Kidney epithelial cell (primary cell): ENCODE data around the gene DVL1. TPM values are rescaled to one million over a fixed set of nuclear protein-coding genes. Genes with fewer than 3 reads are reported as not detected.
"Not testable (repeated sequence)": the region's sequence is repeated elsewhere in the genome, so short reads cannot be mapped to it uniquely, and the experiment has no call there.

Experiments
- DNase-seq: peaks from one replicate; pipeline ENCODE4 v3.0.0-alpha.2; 2010; ENCODE audit warnings: low read depth
- H3K27me3 ChIP-seq: 2 replicates; pipeline ENCODE4 v1.6.0; 2011; ENCODE audit warnings: low read length; ENCODE audit not compliant: control insufficient read depth, insufficient read depth
- H3K36me3 ChIP-seq: 2 replicates; pipeline ENCODE4 v1.5.1; 2011; ENCODE audit warnings: low read length; ENCODE audit not compliant: control insufficient read depth, insufficient read depth
- H3K4me3 ChIP-seq: 2 replicates; pipeline ENCODE4 v1.5.1; 2011; ENCODE audit warnings: low read depth, mild to moderate bottlenecking, control low read depth, low read length
- CTCF ChIP-seq: IDR thresholded peaks from 2 replicates; pipeline ENCODE4 v1.5.1; 2011; ENCODE audit warnings: mild to moderate bottlenecking, moderate library complexity, low read length, control low read depth, inconsistent platforms; ENCODE audit not compliant: insufficient read depth, poor library complexity, severe bottlenecking
- total RNA-seq: library from RNA; depleted of rRNA; stranded (reverse); fragments of >200 nt; gene quantifications from 2 replicates; pipeline ENCODE4 v1.2.3, GENCODE V29; 2015

The DVL1 gene
- total RNA-seq, 1 donor from 2014 or later: 87.3 TPM

- TF ChIP-seq CTCF: no peak
- DNase-seq: no peak
- Histone ChIP-seq H3K27me3 (no peaks in the 10 kb centered on the region), H3K36me3 (peaks cover 2% of the 10 kb centered on the region), H3K4me3 (no peak overlapping the region)
Measured at GRCh38 chr1:1320666-1321448, 28.4 kb downstream of the DVL1 start.

- peaks cover 2% of the 10 kb centered on the region for H3K36me3 ChIP-seq
- TF ChIP-seq CTCF: no peak
Measured at GRCh38 chr1:1319646-1319941, 29.6 kb downstream of the DVL1 start.

GRCh38 chr1:1318777-1319645 lies 30.2 kb downstream of the DVL1 start:
- no peak for TF ChIP-seq CTCF
- no peak for DNase-seq
- Histone ChIP-seq H3K4me3 (no peak overlapping the region), H3K27me3 (no peaks in the 10 kb centered on the region), H3K36me3 (peaks cover 2% of the 10 kb centered on the region)

More at GRCh38 chr1:1319646-1319941, 29.6 kb downstream of the DVL1 start:
- H3K4me3 ChIP-seq: no peak overlapping the region
- H3K27me3 ChIP-seq: no peaks in the 10 kb centered on the region
- no peak for DNase-seq

- Histone ChIP-seq H3K27me3 (no peaks in the 10 kb centered on the region), H3K36me3 (peaks cover 2% of the 10 kb centered on the region), H3K4me3 (no peak overlapping the region)
- TF ChIP-seq CTCF: no peak
- peak; percentile 77 for DNase-seq
Measured at GRCh38 chr1:1318131-1318652, 31.0 kb downstream of the DVL1 start.

- Histone ChIP-seq H3K36me3 (peaks cover 3% of the 10 kb centered on the region), H3K27me3 (no peaks in the 10 kb centered on the region)
- TF ChIP-seq CTCF: no peak
Measured at GRCh38 chr1:1317420-1317819, 31.8 kb downstream of the DVL1 start.

GRCh38 chr1:1316199-1316598 lies 33.0 kb downstream of the DVL1 start:
- H3K36me3 ChIP-seq, H3K27me3 ChIP-seq, H3K4me3 ChIP-seq, DNase-seq: not testable (repeated sequence)

More at GRCh38 chr1:1317420-1317819, 31.8 kb downstream of the DVL1 start:
- H3K4me3 ChIP-seq: no peak overlapping the region
- no peak for DNase-seq
